HG02981 (cell line): Measurements from ENCODE around the gene VDR.

Experiments used
- ATAC-seq: cut with Tn5 transposase; IDR thresholded peaks from one replicate; pipeline ENCODE4 v1.9.1; 2021; ENCODE audit warnings: mild to moderate bottlenecking, moderate library complexity; ENCODE audit not compliant: unreplicated experiment

VDR gene

DNA sequence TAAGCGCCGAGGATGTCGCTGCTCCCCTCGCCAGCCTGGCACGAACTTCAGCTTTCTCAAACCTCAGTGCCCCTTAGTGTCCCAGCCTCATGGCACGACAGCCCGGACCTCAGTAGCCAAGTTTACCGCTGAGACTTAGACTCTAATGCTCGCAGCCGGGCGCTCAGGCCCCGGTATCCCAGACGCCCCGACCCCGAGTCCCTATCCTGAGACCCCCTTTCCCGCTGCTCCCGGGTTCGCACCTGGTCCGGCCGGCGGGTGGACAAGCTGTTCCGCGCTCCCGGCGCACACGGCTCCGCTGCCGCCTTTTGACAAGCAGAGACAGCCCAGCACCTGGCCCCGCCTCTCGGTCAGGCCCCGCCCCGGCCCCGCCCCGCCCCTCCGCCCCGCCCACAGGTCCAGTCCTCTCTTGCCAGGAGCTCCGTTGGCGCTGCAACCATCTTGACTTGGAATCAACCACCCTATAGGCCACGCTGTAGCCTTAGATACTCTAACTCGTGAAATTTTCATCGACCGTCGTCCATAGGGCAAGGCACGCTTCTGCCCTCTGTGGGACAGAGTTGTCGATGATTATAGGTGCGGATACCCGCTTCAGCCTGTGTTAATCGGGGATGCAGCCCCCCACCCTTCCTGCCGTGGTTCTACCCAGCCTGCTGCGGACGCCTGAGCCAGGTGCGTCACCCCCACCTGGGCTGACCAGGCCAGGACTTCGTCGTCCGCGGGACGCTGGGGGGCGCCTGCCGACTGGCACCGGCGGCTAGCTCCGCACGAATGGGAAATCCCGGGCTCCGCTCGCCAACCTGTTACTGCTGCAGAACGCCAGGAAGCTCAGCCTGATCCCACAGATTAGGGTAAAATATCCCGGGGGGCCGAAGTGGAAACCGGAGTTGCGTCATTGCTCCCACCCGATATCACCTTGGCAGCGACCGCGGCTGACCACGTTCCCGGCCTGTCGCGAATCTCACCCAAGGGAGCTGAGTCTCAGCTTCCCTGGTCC, at the start of gene VDR:
Gene VDR (minus strand): TSS at position 282 of the 997 bp plus-strand sequence. CDS start 25,881 bp downstream, outside the sequence.
- peak; percentile 63 for ATAC-seq

DNA sequence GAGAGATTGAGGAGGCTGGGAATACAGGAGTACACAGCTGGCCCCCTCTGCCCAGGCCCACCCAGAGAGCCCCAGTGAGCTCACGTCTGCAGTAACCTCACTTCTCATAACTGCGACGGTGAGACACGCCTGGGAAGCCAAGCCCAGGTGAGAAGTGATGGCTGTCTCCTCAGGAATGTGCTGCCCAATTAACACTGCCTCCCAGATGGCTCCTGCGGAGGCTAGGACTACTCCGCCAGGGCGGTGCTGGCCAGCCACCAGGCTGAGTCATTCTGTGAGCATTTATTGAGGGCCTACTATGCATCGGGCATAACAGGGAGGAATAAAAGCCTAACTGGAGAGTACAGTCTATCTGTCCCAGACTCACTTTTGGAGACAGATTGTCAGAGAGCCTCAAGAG, 49.3 kb upstream of the VDR start:
- ATAC-seq = no peak

- no peak for ATAC-seq
Observed at GRCh38 chr12:47950856-47951468, 46.2 kb upstream of the VDR start.

- no peak for ATAC-seq
Observed at GRCh38 chr12:47949441-47950341, 44.9 kb upstream of the VDR start.

- ATAC-seq = no peak
Observed at GRCh38 chr12:47947341-47947740, 42.5 kb upstream of the VDR start.

DNA sequence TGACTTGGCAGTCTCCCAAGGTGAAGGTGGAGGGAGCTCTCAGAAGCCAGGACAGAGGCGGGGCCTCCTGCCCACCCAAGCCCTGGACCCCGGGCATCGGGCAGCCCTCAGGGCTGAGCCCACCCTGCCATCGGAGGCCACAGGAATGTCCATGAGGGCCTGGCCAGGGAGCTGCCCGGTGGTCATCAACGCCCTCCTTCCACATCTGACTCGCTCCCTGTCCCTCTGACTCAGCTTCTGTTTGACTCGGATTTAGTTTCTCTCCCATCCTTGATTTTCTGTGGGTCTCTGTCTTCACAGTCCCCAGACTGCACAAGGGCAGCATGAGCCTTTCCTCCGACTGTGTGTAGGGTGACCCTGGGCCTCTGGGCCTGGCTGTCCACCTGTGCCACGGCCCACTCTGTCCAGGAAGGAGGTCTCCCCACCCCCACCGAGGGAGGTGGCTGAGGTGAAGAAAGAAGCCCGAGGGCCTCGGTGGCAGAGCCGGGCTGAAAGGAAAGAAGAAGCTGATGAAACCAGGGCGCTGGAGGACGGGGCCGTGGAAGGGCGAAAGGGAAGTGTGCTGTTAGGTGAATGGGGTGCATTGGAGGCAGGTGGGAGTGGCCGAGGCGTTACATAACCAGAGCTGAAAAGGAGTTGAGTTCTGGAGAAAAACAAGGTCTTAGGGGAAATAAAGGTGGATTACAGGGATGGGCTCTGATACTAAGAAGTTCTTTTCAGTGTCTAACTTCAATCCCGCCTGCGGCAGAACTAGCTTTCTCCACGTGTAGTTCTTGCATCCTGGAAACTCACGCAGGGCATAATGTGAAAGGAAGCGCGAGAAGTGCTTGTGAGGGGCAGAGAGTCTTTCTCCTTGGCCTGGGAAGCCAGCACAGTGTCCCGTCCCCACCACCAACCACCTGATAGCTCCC, 41.9 kb upstream of the VDR start:
- ATAC-seq = no peak

DNA sequence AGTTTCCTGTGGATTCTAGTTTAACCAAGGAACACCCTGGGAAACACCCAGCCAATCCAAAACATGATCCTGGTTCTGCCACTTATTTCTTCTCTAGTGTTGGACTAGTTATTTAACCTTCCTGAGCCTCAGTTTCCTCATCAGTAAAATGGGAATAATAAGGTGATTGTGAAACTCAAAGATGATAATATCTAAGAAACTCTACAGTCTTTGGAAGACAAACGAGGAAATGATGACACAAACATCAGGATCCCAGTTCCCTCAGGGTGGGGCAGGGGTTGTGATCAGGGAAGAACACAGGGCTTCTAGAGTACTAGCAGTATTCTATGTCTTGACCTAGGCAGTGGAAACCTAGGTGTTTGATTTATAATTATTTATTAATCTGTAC, 40.5 kb upstream of the VDR start:
- ATAC-seq = no peak

- no peak for ATAC-seq
Observed at GRCh38 chr12:47944685-47945340, 40.0 kb upstream of the VDR start.

- no peak for ATAC-seq
Observed at GRCh38 chr12:47943623-47944340, 39.0 kb upstream of the VDR start.

GRCh38 chr12:47942614-47943225, 37.9 kb upstream of the VDR start:
- ATAC-seq = no peak

DNA sequence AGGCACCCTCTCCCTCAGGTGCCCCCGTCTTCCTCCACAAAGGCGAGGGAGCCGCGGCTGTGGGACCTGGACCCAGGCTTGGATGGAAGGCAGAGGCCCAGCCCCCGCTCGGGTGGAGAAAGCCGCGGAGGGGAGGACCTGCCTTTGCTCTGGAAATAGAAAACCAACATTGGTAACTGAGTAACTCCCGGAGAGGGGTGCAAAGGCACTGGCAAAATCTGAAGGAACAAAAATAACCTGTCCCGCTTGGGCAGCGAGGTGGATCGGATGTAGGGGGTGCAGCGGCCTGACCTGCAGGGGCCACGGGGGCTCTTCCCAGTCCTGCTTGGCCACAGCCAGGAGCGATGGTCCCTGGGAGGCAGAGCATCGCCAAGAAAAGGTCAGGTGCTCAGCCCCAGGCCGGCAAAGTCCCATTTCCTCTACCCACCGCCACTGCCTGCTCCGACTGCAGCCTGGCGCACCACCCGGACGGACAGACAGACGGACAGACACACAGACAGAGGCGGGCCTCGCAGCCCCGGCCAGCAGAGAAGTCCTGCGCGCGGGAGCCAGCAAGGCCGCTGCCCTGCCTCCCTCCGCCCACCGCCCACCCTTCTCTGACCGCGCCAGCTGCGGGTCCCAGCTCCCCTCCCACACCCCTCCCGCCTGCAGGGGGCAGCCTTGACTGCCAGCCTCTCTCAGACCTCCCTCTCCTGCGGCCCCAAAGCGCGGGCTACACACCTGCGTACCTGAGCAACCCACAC, 37.2 kb upstream of the VDR start:
- ATAC-seq = no peak

- ATAC-seq = no peak
Observed at GRCh38 chr12:47941475-47941780, 36.6 kb upstream of the VDR start.

- no peak for ATAC-seq
Observed at GRCh38 chr12:47940773-47941474, 36.1 kb upstream of the VDR start.

GRCh38 chr12:47939009-47939601, 34.3 kb upstream of the VDR start:
- no peak for ATAC-seq

GRCh38 chr12:47938594-47938993, 33.8 kb upstream of the VDR start:
- ATAC-seq = no peak

GRCh38 chr12:47938093-47938492, 33.3 kb upstream of the VDR start:
- no peak for ATAC-seq

- ATAC-seq = no peak
Observed at GRCh38 chr12:47935184-47935583, 30.4 kb upstream of the VDR start.
